ENCODE data around the gene DEF6. TPM values are rescaled to one million over a fixed set of nuclear protein-coding genes. Genes with fewer than 3 reads are reported as not detected.
"Not testable (repeated sequence)": the region's sequence is repeated elsewhere in the genome, so short reads cannot be mapped to it uniquely, and the experiment has no call there.

Gene DEF6
- polyA plus RNA-seq, 1 donor: 13.2 TPM

- no peaks in the 10 kb centered on the region for H3K27me3 ChIP-seq (ENCODE audit: control insufficient read depth, insufficient read depth, low read length)
- no peak for DNase-seq
- peaks cover 15% of the 10 kb centered on the region for H3K4me1 ChIP-seq (ENCODE audit: control insufficient read depth, insufficient read depth, low read length)
- WGBS (ENCODE audit: insufficient coverage, low lambda C conversion rate): no CpG with 5 or more reads among the region's 8 CpGs
- peaks cover 3% of the 10 kb centered on the region for H3K36me3 ChIP-seq (ENCODE audit: control insufficient read depth, insufficient read depth, low read length)
- H3K4me3 ChIP-seq (ENCODE audit: low read length): no peak overlapping the region
- H3K9me3 ChIP-seq (ENCODE audit: control insufficient read depth, low read depth, low read length): peaks cover 3% of the 10 kb centered on the region
- H3K27ac ChIP-seq (ENCODE audit: low read length): no peak overlapping the region
Observed at GRCh38 chr6:35321091-35321490, 23.5 kb downstream of the DEF6 start.

- peaks cover 10% of the 10 kb centered on the region for H3K9me3 ChIP-seq (ENCODE audit: control insufficient read depth, low read depth, low read length)
- H3K4me1 ChIP-seq (ENCODE audit: control insufficient read depth, insufficient read depth, low read length): no peaks in the 10 kb centered on the region
- H3K27me3 ChIP-seq (ENCODE audit: control insufficient read depth, insufficient read depth, low read length): no peaks in the 10 kb centered on the region
- no peak overlapping the region for H3K4me3 ChIP-seq (ENCODE audit: low read length)
- 100% methylated on average over 1 of the region's 7 CpGs for WGBS (ENCODE audit: insufficient coverage, low lambda C conversion rate)
- no peaks in the 10 kb centered on the region for H3K36me3 ChIP-seq (ENCODE audit: control insufficient read depth, insufficient read depth, low read length)
- peak; percentile 52 to 63 for DNase-seq
- no peak overlapping the region for H3K27ac ChIP-seq (ENCODE audit: low read length)
Observed at GRCh38 chr6:35327349-35328027, 29.9 kb downstream of the DEF6 start.

GRCh38 chr6:35328108-35328723, 30.6 kb downstream of the DEF6 start:
- Histone ChIP-seq H3K27me3 (ENCODE audit: control insufficient read depth, insufficient read depth, low read length) (no peaks in the 10 kb centered on the region), H3K4me1 (ENCODE audit: control insufficient read depth, insufficient read depth, low read length) (no peaks in the 10 kb centered on the region), H3K9me3 (ENCODE audit: control insufficient read depth, low read depth, low read length) (peaks cover 10% of the 10 kb centered on the region), H3K36me3 (ENCODE audit: control insufficient read depth, insufficient read depth, low read length) (no peaks in the 10 kb centered on the region), H3K27ac (ENCODE audit: low read length) (no peak overlapping the region), H3K4me3 (ENCODE audit: low read length) (no peak overlapping the region)
- WGBS (ENCODE audit: insufficient coverage, low lambda C conversion rate): 80% methylated on average over 1 of the region's 1 CpG
- no peak for DNase-seq

- H3K36me3 ChIP-seq (ENCODE audit: control insufficient read depth, insufficient read depth, low read length); H3K4me1 ChIP-seq (ENCODE audit: control insufficient read depth, insufficient read depth, low read length); H3K27ac ChIP-seq (ENCODE audit: low read length); H3K27me3 ChIP-seq (ENCODE audit: control insufficient read depth, insufficient read depth, low read length); H3K4me3 ChIP-seq (ENCODE audit: low read length); H3K9me3 ChIP-seq (ENCODE audit: control insufficient read depth, low read depth, low read length); DNase-seq: not testable (repeated sequence)
- WGBS (ENCODE audit: insufficient coverage, low lambda C conversion rate): 100% methylated on average over 1 of the region's 8 CpGs
Observed at GRCh38 chr6:35328965-35329364, 31.3 kb downstream of the DEF6 start.

GRCh38 chr6:35330541-35331119, 33.0 kb downstream of the DEF6 start:
- Histone ChIP-seq H3K27me3 (ENCODE audit: control insufficient read depth, insufficient read depth, low read length) (no peaks in the 10 kb centered on the region), H3K4me1 (ENCODE audit: control insufficient read depth, insufficient read depth, low read length) (no peaks in the 10 kb centered on the region), H3K27ac (ENCODE audit: low read length) (no peak overlapping the region), H3K36me3 (ENCODE audit: control insufficient read depth, insufficient read depth, low read length) (no peaks in the 10 kb centered on the region), H3K9me3 (ENCODE audit: control insufficient read depth, low read depth, low read length) (peaks cover 10% of the 10 kb centered on the region), H3K4me3 (ENCODE audit: low read length) (no peak overlapping the region)
- WGBS (ENCODE audit: insufficient coverage, low lambda C conversion rate): 92% methylated on average over 2 of the region's 9 CpGs
- no peak for DNase-seq

- peak in 1 of 2 donors; percentile 18 for DNase-seq
- not testable (repeated sequence) for H3K4me1 ChIP-seq (ENCODE audit: control insufficient read depth, insufficient read depth, low read length); H3K4me3 ChIP-seq (ENCODE audit: low read length)
Observed at GRCh38 chr6:35332074-35332887, 34.7 kb downstream of the DEF6 start.

GRCh38 chr6:35341557-35341956, 43.9 kb downstream of the DEF6 start:
- Histone ChIP-seq H3K27me3 (ENCODE audit: control insufficient read depth, insufficient read depth, low read length) (no peaks in the 10 kb centered on the region), H3K4me3 (ENCODE audit: low read length) (no peak overlapping the region), H3K4me1 (ENCODE audit: control insufficient read depth, insufficient read depth, low read length) (peaks cover 4% of the 10 kb centered on the region), H3K36me3 (ENCODE audit: control insufficient read depth, insufficient read depth, low read length) (peaks cover 14% of the 10 kb centered on the region), H3K9me3 (ENCODE audit: control insufficient read depth, low read depth, low read length) (no peaks in the 10 kb centered on the region), H3K27ac (ENCODE audit: low read length) (no peak overlapping the region)
- DNase-seq: no peak
- no CpG with 5 or more reads among the region's 13 CpGs for WGBS (ENCODE audit: insufficient coverage, low lambda C conversion rate)

More at GRCh38 chr6:35332074-35332887, 34.7 kb downstream of the DEF6 start:
- H3K27me3 ChIP-seq (ENCODE audit: control insufficient read depth, insufficient read depth, low read length); H3K27ac ChIP-seq (ENCODE audit: low read length); H3K9me3 ChIP-seq (ENCODE audit: control insufficient read depth, low read depth, low read length); H3K36me3 ChIP-seq (ENCODE audit: control insufficient read depth, insufficient read depth, low read length): not testable (repeated sequence)
- no CpG with 5 or more reads among the region's 9 CpGs for WGBS (ENCODE audit: insufficient coverage, low lambda C conversion rate)

GRCh38 chr6:35342258-35343091, 44.9 kb downstream of the DEF6 start, which contains the start of gene PPARD:
PPARD (plus strand) TSS chr6:35342558; CDS start chr6:35411088, 68,530 bp downstream.
- Histone ChIP-seq H3K4me1 (ENCODE audit: control insufficient read depth, insufficient read depth, low read length) (peaks cover 4% of the 10 kb centered on the region), H3K4me3 (ENCODE audit: low read length) (peak within 1 kb of the TSS; percentile 86), H3K9me3 (ENCODE audit: control insufficient read depth, low read depth, low read length) (no peaks in the 10 kb centered on the region), H3K27ac (ENCODE audit: low read length) (peak within 1 kb of the TSS; percentile 53), H3K27me3 (ENCODE audit: control insufficient read depth, insufficient read depth, low read length) (no peaks in the 10 kb centered on the region), H3K36me3 (ENCODE audit: control insufficient read depth, insufficient read depth, low read length) (peaks cover 22% of the 10 kb centered on the region)
- peak; percentile 96 to 97 for DNase-seq
- WGBS (ENCODE audit: insufficient coverage, low lambda C conversion rate): 0% methylated on average over 3 of the region's 77 CpGs

GRCh38 chr6:35343092-35343834, 45.6 kb downstream of the DEF6 start:
- H3K27ac ChIP-seq (ENCODE audit: low read length): peak overlapping the region; percentile 53
- peak overlapping the region; percentile 86 for H3K4me3 ChIP-seq (ENCODE audit: low read length)
- H3K4me1 ChIP-seq (ENCODE audit: control insufficient read depth, insufficient read depth, low read length): peaks cover 8% of the 10 kb centered on the region
- H3K36me3 ChIP-seq (ENCODE audit: control insufficient read depth, insufficient read depth, low read length): peaks cover 26% of the 10 kb centered on the region
- 18% methylated on average over 5 of the region's 13 CpGs for WGBS (ENCODE audit: insufficient coverage, low lambda C conversion rate)
- H3K27me3 ChIP-seq (ENCODE audit: control insufficient read depth, insufficient read depth, low read length): no peaks in the 10 kb centered on the region
- peak; percentile 37 to 65 for DNase-seq
- no peaks in the 10 kb centered on the region for H3K9me3 ChIP-seq (ENCODE audit: control insufficient read depth, low read depth, low read length)
